Chondrocyte (in vitro differentiated cells): Measurements from ENCODE around the gene TMTC1. TPM values are rescaled to one million over a fixed set of nuclear protein-coding genes. Genes with fewer than 3 reads are reported as not detected.
A peak's percentile ranks its signal among the peaks of the same experiment; 100 is the strongest.

ENCODE experiments used
- DNase-seq: peaks from one replicate; pipeline ENCODE4 v3.0.0; 2021; ENCODE audit warnings: mixed read lengths, low spot score
- H3K27ac Mint-ChIP-seq: one replicate; pipeline ENCODE4 v1.8.0; 2021; ENCODE audit warnings: mild to moderate bottlenecking, moderate library complexity, mixed read lengths; ENCODE audit not compliant: unreplicated experiment
- H3K27me3 Mint-ChIP-seq: 2 replicates; pipeline ENCODE4 v1.8.0; 2021; ENCODE audit warnings: low read depth, mixed read lengths
- H3K36me3 Mint-ChIP-seq: 2 replicates; pipeline ENCODE4 v1.8.0; 2021; ENCODE audit warnings: low read depth, mixed read lengths
- H3K4me1 Mint-ChIP-seq: 2 replicates; pipeline ENCODE4 v1.8.0; 2021; ENCODE audit warnings: low read depth, mild to moderate bottlenecking, mixed read lengths
- H3K4me3 Mint-ChIP-seq: one replicate; pipeline ENCODE4 v1.8.0; 2021; ENCODE audit warnings: mild to moderate bottlenecking, moderate library complexity, mixed read lengths; ENCODE audit not compliant: unreplicated experiment
- H3K9me3 Mint-ChIP-seq: 2 replicates; pipeline ENCODE4 v1.8.0; 2021; ENCODE audit warnings: low read depth, mixed read lengths
- CTCF ChIP-seq: fragments of 200-600 bp; sonication (generic); IDR thresholded peaks from 2 replicates; pipeline ENCODE4 v1.5.0; 2021; ENCODE audit warnings: antibody characterized with exemption, mild to moderate bottlenecking, moderate library complexity
- total RNA-seq: library from RNA; stranded (reverse); gene quantifications from 3 replicates; pipeline ENCODE4 v1.2.1, GENCODE V29; 2021

TMTC1 gene
- total RNA-seq, 1 donor from 2014 or later = 25.2 TPM

GRCh38 chr12:29566441-29566840 is 217.3 kb downstream of the TMTC1 start:
- TF ChIP-seq CTCF = no peak
- Mint-ChIP-seq H3K36me3 (peaks cover 11% of the 10 kb centered on the region), H3K4me3 (no peak overlapping the region), H3K4me1 (peaks cover 44% of the 10 kb centered on the region), H3K27ac (no peak overlapping the region), H3K27me3 (no peaks in the 10 kb centered on the region), H3K9me3 (no peaks in the 10 kb centered on the region)
- no peak for DNase-seq

DNA sequence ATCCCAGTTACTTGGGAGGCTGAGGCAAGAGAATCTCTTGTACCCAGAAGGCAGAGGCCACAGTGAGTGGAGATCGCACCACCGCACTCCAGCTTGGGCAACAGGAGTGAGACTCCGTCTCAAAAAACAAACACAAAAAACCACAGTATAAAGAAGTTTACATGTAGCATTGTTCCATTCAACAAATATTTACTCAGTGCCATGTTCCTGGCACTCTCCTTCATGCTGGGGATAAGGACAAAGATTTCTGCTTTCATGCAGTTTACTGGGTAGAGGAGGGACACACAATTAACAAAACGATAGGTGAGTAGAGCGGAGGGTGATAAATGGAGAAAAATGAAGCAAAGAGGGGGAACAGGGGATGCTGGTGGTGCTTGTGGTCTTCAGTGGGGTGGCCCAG is 218.0 kb downstream of the TMTC1 start:
- Mint-ChIP-seq H3K36me3 (peaks cover 9% of the 10 kb centered on the region), H3K4me1 (peaks cover 50% of the 10 kb centered on the region), H3K9me3 (no peaks in the 10 kb centered on the region), H3K4me3 (no peak overlapping the region), H3K27me3 (no peaks in the 10 kb centered on the region), H3K27ac (no peak overlapping the region)
- TF ChIP-seq CTCF = no peak
- no peak for DNase-seq

- DNase-seq = no peak
- no peak for TF ChIP-seq CTCF
- Mint-ChIP-seq H3K27me3 (no peaks in the 10 kb centered on the region), H3K4me1 (peaks cover 52% of the 10 kb centered on the region), H3K9me3 (no peaks in the 10 kb centered on the region), H3K36me3 (peaks cover 9% of the 10 kb centered on the region), H3K27ac (no peak overlapping the region), H3K4me3 (no peak overlapping the region)
These were observed 218.8 kb downstream of the TMTC1 start for GRCh38 chr12:29564925-29565324.

DNA sequence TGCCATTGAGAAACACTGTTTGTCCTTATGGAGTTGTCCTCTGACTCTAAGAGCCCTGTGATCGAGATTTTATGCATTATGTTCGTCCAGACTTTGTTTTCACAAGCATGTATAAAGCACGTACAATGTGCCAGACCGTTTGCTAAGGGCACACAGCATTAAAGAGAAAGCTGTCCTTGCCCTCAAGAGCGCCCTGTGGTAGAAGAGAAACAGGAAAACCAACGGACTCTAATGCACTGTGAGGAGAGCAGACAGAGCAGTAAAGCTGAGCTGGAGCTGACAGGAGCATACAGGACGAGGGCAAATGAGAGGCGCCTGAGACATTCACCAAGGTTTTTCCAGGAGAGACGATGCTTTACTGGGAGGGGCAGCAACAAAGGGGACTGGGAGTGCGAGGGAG is 220.1 kb downstream of the TMTC1 start:
- no peak for DNase-seq
- Mint-ChIP-seq H3K9me3 (no peaks in the 10 kb centered on the region), H3K27ac (peak overlapping the region; percentile 14), H3K36me3 (peaks cover 9% of the 10 kb centered on the region), H3K4me1 (peaks cover 52% of the 10 kb centered on the region), H3K27me3 (no peaks in the 10 kb centered on the region), H3K4me3 (no peak overlapping the region)
- TF ChIP-seq CTCF = no peak

DNA sequence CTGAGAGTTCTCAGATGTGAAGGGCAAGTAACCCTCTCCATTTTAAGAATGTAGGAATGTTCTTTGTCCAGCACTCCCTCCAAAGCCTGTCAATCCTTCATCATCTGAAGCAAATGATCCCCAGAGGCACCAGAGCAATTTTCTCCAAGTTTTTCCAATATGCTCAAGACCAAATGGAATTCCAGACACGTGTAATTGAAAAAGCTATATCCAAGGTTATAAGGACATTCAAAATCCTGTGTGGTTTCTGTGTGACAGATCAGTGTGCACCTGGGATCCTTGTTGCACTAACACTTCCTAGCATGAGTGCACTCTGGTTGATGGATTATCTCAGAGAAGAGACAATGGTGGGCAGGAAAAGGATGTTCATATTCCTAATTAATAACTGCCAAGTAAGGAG is 220.7 kb downstream of the TMTC1 start:
- H3K27ac Mint-ChIP-seq = peak overlapping the region; percentile 80
- H3K4me1 Mint-ChIP-seq = peaks cover 52% of the 10 kb centered on the region
- no peak for DNase-seq

More for the DNA sequence above, 220.7 kb downstream of the TMTC1 start:
- TF ChIP-seq CTCF = no peak
- Mint-ChIP-seq H3K9me3 (no peaks in the 10 kb centered on the region), H3K4me3 (no peak overlapping the region), H3K27me3 (no peaks in the 10 kb centered on the region), H3K36me3 (peaks cover 9% of the 10 kb centered on the region)
